ENCODE results near the gene CLDN9. TPM values are rescaled to one million over a fixed set of nuclear protein-coding genes. Genes with fewer than 3 reads are reported as not detected.

CLDN9 gene
- total and polyA plus RNA-seq, 9 of the 15 experiments (the other 6 are each of a cell fraction or from before 2014, with no cell fraction given), result 0.12 to 0.44 (median 0.22) TPM; not detected in 4

- no peak for TF ChIP-seq ZNF518B (CRISPR knock-in tag; IDR thresholded peaks at IDR 0.05)
- no peak for TF ChIP-seq ZNF507 (tag; conservative IDR thresholded peaks at IDR 0.05)
- no peak for TF ChIP-seq ZNF830 (CRISPR knock-in tag; IDR thresholded peaks at IDR 0.05)
- no peak for TF ChIP-seq ZBTB43 (CRISPR knock-in tag; IDR thresholded peaks at IDR 0.05)
- TF ChIP-seq GTF3C2 (IDR thresholded peaks at IDR 0.05; ENCODE audit: borderline replicate concordance, extremely low read depth, insufficient read length), result peak; percentile 35
- TF ChIP-seq SIX5 (IDR thresholded peaks at IDR 0.05; ENCODE audit: borderline replicate concordance in 1 of 2, insufficient read depth in 1 of 2, low read depth in 1 of 2, low read length in 2 of 2), result no peak
- TF ChIP-seq RNF219 (CRISPR knock-in tag; IDR thresholded peaks at IDR 0.05), result no peak
- TF ChIP-seq STAT6 (CRISPR knock-in tag; IDR thresholded peaks at IDR 0.05), result 0 out of 2 replicates have a peak, but pooled peaks have one; percentile 60
- no peak for TF ChIP-seq NEUROD1 (IDR thresholded peaks at IDR 0.05; ENCODE audit: borderline replicate concordance, low read depth, low read length, partially characterized antibody)
- no peak for TF ChIP-seq RB1 (IDR thresholded peaks at IDR 0.05; ENCODE audit: low read depth)
- no peak for TF ChIP-seq SIRT6 (IDR thresholded peaks at IDR 0.05; ENCODE audit: low read depth, low read length)
- TF ChIP-seq MCM3 (IDR thresholded peaks at IDR 0.05), result no peak
- no peak for TF ChIP-seq TCF7 (IDR thresholded peaks at IDR 0.05; ENCODE audit: borderline replicate concordance)
- 0 out of 2 replicates have a peak, but pooled peaks have one; percentile 32 for TF ChIP-seq SMARCE1 (IDR thresholded peaks at IDR 0.05)
Observed at GRCh38 chr16:3019594-3020246, 7.0 kb downstream of the CLDN9 start (continued).
